ENCODE results near the gene ARHGEF7. TPM values are rescaled to one million over a fixed set of nuclear protein-coding genes. Genes with fewer than 3 reads are reported as not detected.
A peak's percentile ranks its signal among the peaks of the same experiment; 100 is the strongest.

Gene ARHGEF7
- total RNA-seq, 1 donor from 2014 or later, result 64.6 TPM

DNA sequence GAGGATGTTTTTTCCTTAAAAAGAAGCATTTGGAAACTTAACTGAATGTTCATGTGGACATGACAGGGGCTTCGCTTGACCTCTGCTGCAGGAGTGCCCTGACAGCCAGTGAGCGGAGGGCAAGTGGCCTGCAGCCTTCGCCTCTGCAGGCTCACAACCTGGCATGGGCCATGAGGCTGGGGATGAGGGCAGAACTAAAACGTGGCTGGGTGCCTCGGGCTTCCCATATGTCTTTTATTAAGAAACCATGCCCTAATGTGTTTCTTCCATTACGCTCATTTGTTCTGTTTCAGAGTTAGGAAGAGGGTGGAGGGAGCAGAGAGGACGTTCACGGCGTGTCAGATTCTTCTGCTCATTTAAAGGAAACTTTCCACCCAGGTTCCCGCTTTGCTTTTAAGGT, 2.9 kb downstream of the ARHGEF7 start:
- Histone ChIP-seq H3K36me3 (no peaks in the 10 kb centered on the region), H2AFZ (replicated peaks) (no peak overlapping the region), H3K9me3 (ENCODE audit: low read depth) (no peaks in the 10 kb centered on the region), H3K27me3 (peaks cover 42% of the 10 kb centered on the region), H4K20me1 (ENCODE audit: low read depth) (peaks cover 7% of the 10 kb centered on the region), H3K4me2 (no peak overlapping the region), H3K9ac (no peak overlapping the region), H3F3A (ENCODE audit: low read depth) (peaks cover 26% of the 10 kb centered on the region), H3K79me2 (ENCODE audit: low read depth) (peaks cover 11% of the 10 kb centered on the region), H3K4me3 (no peak overlapping the region), H3K4me1 (peaks cover 4% of the 10 kb centered on the region), H3K27ac (no peak overlapping the region)
- Mint-ChIP-seq H3K27ac (no peak overlapping the region), H3K9me3 (no peaks in the 10 kb centered on the region), H3K27me3 (ENCODE audit: insufficient read depth, low read depth) (peaks cover 24% of the 10 kb centered on the region), H3K4me1 (peaks cover 22% of the 10 kb centered on the region), H3K36me3 (peaks cover 5% of the 10 kb centered on the region), H3K4me3 (peak overlapping the region; percentile 38)
- TF ChIP-seq EZH2 (IDR thresholded peaks at IDR 0.05) (no peak), EZH2phosphoT487 (IDR thresholded peaks at IDR 0.05) (no peak)
- no peak for DNase-seq (ENCODE audit: low spot score)

GRCh38 chr13:111118898-111119607, 3.9 kb downstream of the ARHGEF7 start:
- H3K36me3 Mint-ChIP-seq, result peaks cover 5% of the 10 kb centered on the region
- Histone ChIP-seq H3K9me3 (ENCODE audit: low read depth) (no peaks in the 10 kb centered on the region), H3K4me1 (peaks cover 4% of the 10 kb centered on the region), H3K9ac (no peak overlapping the region), H3K4me2 (no peak overlapping the region), H3F3A (ENCODE audit: low read depth) (peaks cover 18% of the 10 kb centered on the region), H2AFZ (replicated peaks) (no peak overlapping the region), H3K4me3 (no peak overlapping the region), H3K36me3 (no peaks in the 10 kb centered on the region), H4K20me1 (ENCODE audit: low read depth) (peaks cover 1% of the 10 kb centered on the region), H3K27me3 (peaks cover 31% of the 10 kb centered on the region), H3K27ac (no peak overlapping the region), H3K79me2 (ENCODE audit: low read depth) (peaks cover 11% of the 10 kb centered on the region)
- H3K4me1 Mint-ChIP-seq, result peaks cover 21% of the 10 kb centered on the region
- H3K4me3 Mint-ChIP-seq, result no peak overlapping the region
- H3K27me3 Mint-ChIP-seq (ENCODE audit: insufficient read depth, low read depth), result peaks cover 14% of the 10 kb centered on the region
- H3K9me3 Mint-ChIP-seq, result no peaks in the 10 kb centered on the region
- no peak for TF ChIP-seq EZH2phosphoT487 (IDR thresholded peaks at IDR 0.05)
- no peak for TF ChIP-seq EZH2 (IDR thresholded peaks at IDR 0.05)
- TF ChIP-seq, protein P1, sequence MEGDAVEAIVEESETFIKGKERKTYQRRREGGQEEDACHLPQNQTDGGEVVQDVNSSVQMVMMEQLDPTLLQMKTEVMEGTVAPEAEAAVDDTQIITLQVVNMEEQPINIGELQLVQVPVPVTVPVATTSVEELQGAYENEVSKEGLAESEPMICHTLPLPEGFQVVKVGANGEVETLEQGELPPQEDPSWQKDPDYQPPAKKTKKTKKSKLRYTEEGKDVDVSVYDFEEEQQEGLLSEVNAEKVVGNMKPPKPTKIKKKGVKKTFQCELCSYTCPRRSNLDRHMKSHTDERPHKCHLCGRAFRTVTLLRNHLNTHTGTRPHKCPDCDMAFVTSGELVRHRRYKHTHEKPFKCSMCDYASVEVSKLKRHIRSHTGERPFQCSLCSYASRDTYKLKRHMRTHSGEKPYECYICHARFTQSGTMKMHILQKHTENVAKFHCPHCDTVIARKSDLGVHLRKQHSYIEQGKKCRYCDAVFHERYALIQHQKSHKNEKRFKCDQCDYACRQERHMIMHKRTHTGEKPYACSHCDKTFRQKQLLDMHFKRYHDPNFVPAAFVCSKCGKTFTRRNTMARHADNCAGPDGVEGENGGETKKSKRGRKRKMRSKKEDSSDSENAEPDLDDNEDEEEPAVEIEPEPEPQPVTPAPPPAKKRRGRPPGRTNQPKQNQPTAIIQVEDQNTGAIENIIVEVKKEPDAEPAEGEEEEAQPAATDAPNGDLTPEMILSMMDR (IDR thresholded peaks at IDR 0.05), result no peak
- no peak overlapping the region for H3K27ac Mint-ChIP-seq
- no peak for DNase-seq (ENCODE audit: low spot score)

GRCh38 chr13:111119966-111120365, 4.9 kb downstream of the ARHGEF7 start:
- H3K27me3 ChIP-seq, result peaks cover 22% of the 10 kb centered on the region
- H3K9ac ChIP-seq, result no peak overlapping the region
- Mint-ChIP-seq H3K36me3 (peaks cover 3% of the 10 kb centered on the region), H3K27me3 (ENCODE audit: insufficient read depth, low read depth) (peaks cover 8% of the 10 kb centered on the region), H3K9me3 (no peaks in the 10 kb centered on the region), H3K4me3 (no peak overlapping the region), H3K27ac (no peak overlapping the region), H3K4me1 (peaks cover 15% of the 10 kb centered on the region)
- no peaks in the 10 kb centered on the region for H4K20me1 ChIP-seq (ENCODE audit: low read depth)
- no peaks in the 10 kb centered on the region for H3K9me3 ChIP-seq (ENCODE audit: low read depth)
- no peak overlapping the region for H3K4me3 ChIP-seq
- TF ChIP-seq EZH2phosphoT487 (IDR thresholded peaks at IDR 0.05) (no peak), EZH2 (IDR thresholded peaks at IDR 0.05) (no peak)
- TF ChIP-seq, protein P1 (IDR thresholded peaks at IDR 0.05), result no peak
- no peak overlapping the region for H3K27ac ChIP-seq
- H3K36me3 ChIP-seq, result no peaks in the 10 kb centered on the region
- peaks cover 11% of the 10 kb centered on the region for H3K79me2 ChIP-seq (ENCODE audit: low read depth)
- no peak overlapping the region for H2AFZ ChIP-seq (replicated peaks)
- peaks cover 4% of the 10 kb centered on the region for H3K4me1 ChIP-seq
- DNase-seq (ENCODE audit: low spot score), result no peak
- no peak overlapping the region for H3K4me2 ChIP-seq
- peaks cover 9% of the 10 kb centered on the region for H3F3A ChIP-seq (ENCODE audit: low read depth)

GRCh38 chr13:111120422-111120821, 5.3 kb downstream of the ARHGEF7 start:
- H3K9me3 ChIP-seq (ENCODE audit: low read depth), result no peaks in the 10 kb centered on the region
- DNase-seq (ENCODE audit: low spot score), result no peak
- H3K4me3 ChIP-seq, result no peak overlapping the region
- Mint-ChIP-seq H3K9me3 (no peaks in the 10 kb centered on the region), H3K4me1 (peaks cover 15% of the 10 kb centered on the region), H3K36me3 (peaks cover 3% of the 10 kb centered on the region), H3K27ac (no peak overlapping the region), H3K27me3 (ENCODE audit: insufficient read depth, low read depth) (peaks cover 8% of the 10 kb centered on the region), H3K4me3 (no peak overlapping the region)
- no peak overlapping the region for H2AFZ ChIP-seq (replicated peaks)
- no peaks in the 10 kb centered on the region for H3K36me3 ChIP-seq
- TF ChIP-seq EZH2 (IDR thresholded peaks at IDR 0.05) (no peak), EZH2phosphoT487 (IDR thresholded peaks at IDR 0.05) (no peak)
- TF ChIP-seq, protein P1 (IDR thresholded peaks at IDR 0.05), result no peak
- H3K27ac ChIP-seq, result no peak overlapping the region
- peaks cover 9% of the 10 kb centered on the region for H3F3A ChIP-seq (ENCODE audit: low read depth)
- no peak overlapping the region for H3K9ac ChIP-seq
- no peaks in the 10 kb centered on the region for H4K20me1 ChIP-seq (ENCODE audit: low read depth)
- peaks cover 4% of the 10 kb centered on the region for H3K4me1 ChIP-seq
- H3K27me3 ChIP-seq, result peaks cover 22% of the 10 kb centered on the region
- peaks cover 11% of the 10 kb centered on the region for H3K79me2 ChIP-seq (ENCODE audit: low read depth)
- H3K4me2 ChIP-seq, result no peak overlapping the region

Measured in neural progenitor cell (in vitro differentiated cells).